ENCODE results near the gene DSC2. TPM values are rescaled to one million over a fixed set of nuclear protein-coding genes. Genes with fewer than 3 reads are reported as not detected.

Gene DSC2
- total and polyA plus RNA-seq, 2 of the 8 experiments (the other 6 are each of a cell fraction or from before 2014, with no cell fraction given): 4.6 to 39.7 TPM

DNA sequence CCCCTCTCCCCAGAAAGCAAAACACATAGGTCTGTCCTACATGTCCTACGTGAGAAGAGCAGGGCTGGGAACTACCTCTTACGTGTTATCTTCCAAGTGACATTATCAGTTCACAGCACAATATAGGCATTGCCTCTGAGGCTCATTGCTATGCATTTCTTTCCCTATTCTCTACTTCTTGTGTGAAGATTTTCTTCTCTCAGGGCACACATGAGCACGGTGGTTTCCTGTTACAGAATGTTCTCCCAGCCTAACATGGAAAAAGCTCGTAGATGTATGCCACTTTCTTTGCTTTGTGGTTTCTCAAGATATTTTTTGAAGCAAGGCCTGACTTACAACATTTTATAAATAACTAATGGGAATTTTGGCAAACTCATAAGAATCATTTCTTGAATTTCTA lies 40.3 kb downstream of the DSC2 start (continued):
- TF ChIP-seq, protein P1, sequence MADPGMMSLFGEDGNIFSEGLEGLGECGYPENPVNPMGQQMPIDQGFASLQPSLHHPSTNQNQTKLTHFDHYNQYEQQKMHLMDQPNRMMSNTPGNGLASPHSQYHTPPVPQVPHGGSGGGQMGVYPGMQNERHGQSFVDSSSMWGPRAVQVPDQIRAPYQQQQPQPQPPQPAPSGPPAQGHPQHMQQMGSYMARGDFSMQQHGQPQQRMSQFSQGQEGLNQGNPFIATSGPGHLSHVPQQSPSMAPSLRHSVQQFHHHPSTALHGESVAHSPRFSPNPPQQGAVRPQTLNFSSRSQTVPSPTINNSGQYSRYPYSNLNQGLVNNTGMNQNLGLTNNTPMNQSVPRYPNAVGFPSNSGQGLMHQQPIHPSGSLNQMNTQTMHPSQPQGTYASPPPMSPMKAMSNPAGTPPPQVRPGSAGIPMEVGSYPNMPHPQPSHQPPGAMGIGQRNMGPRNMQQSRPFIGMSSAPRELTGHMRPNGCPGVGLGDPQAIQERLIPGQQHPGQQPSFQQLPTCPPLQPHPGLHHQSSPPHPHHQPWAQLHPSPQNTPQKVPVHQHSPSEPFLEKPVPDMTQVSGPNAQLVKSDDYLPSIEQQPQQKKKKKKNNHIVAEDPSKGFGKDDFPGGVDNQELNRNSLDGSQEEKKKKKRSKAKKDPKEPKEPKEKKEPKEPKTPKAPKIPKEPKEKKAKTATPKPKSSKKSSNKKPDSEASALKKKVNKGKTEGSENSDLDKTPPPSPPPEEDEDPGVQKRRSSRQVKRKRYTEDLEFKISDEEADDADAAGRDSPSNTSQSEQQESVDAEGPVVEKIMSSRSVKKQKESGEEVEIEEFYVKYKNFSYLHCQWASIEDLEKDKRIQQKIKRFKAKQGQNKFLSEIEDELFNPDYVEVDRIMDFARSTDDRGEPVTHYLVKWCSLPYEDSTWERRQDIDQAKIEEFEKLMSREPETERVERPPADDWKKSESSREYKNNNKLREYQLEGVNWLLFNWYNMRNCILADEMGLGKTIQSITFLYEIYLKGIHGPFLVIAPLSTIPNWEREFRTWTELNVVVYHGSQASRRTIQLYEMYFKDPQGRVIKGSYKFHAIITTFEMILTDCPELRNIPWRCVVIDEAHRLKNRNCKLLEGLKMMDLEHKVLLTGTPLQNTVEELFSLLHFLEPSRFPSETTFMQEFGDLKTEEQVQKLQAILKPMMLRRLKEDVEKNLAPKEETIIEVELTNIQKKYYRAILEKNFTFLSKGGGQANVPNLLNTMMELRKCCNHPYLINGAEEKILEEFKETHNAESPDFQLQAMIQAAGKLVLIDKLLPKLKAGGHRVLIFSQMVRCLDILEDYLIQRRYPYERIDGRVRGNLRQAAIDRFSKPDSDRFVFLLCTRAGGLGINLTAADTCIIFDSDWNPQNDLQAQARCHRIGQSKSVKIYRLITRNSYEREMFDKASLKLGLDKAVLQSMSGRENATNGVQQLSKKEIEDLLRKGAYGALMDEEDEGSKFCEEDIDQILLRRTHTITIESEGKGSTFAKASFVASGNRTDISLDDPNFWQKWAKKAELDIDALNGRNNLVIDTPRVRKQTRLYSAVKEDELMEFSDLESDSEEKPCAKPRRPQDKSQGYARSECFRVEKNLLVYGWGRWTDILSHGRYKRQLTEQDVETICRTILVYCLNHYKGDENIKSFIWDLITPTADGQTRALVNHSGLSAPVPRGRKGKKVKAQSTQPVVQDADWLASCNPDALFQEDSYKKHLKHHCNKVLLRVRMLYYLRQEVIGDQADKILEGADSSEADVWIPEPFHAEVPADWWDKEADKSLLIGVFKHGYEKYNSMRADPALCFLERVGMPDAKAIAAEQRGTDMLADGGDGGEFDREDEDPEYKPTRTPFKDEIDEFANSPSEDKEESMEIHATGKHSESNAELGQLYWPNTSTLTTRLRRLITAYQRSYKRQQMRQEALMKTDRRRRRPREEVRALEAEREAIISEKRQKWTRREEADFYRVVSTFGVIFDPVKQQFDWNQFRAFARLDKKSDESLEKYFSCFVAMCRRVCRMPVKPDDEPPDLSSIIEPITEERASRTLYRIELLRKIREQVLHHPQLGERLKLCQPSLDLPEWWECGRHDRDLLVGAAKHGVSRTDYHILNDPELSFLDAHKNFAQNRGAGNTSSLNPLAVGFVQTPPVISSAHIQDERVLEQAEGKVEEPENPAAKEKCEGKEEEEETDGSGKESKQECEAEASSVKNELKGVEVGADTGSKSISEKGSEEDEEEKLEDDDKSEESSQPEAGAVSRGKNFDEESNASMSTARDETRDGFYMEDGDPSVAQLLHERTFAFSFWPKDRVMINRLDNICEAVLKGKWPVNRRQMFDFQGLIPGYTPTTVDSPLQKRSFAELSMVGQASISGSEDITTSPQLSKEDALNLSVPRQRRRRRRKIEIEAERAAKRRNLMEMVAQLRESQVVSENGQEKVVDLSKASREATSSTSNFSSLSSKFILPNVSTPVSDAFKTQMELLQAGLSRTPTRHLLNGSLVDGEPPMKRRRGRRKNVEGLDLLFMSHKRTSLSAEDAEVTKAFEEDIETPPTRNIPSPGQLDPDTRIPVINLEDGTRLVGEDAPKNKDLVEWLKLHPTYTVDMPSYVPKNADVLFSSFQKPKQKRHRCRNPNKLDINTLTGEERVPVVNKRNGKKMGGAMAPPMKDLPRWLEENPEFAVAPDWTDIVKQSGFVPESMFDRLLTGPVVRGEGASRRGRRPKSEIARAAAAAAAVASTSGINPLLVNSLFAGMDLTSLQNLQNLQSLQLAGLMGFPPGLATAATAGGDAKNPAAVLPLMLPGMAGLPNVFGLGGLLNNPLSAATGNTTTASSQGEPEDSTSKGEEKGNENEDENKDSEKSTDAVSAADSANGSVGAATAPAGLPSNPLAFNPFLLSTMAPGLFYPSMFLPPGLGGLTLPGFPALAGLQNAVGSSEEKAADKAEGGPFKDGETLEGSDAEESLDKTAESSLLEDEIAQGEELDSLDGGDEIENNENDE (IDR thresholded peaks at IDR 0.05; ENCODE audit: insufficient replicate concordance, low read length): no peak
- TF ChIP-seq TBP (IDR thresholded peaks at IDR 0.05; ENCODE audit: low read depth, low read length) (no peak), SRF (IDR thresholded peaks at IDR 0.05; ENCODE audit: low read depth, low read length) (no peak), CEBPB (IDR thresholded peaks at IDR 0.05; ENCODE audit: low read depth, low read length) (no peak)

All from H1 (cell line).